B cell (primary cell): Measurements from ENCODE around the gene GALNT7.

Source experiments
- EZH2 ChIP-seq: IDR thresholded peaks from 2 replicates; pipeline ENCODE4 v1.6.1; 2012; ENCODE audit warnings: borderline replicate concordance, low read depth, mild to moderate bottlenecking, moderate library complexity, low read length; ENCODE audit not compliant: insufficient read depth, poor library complexity, severe bottlenecking
- TF ChIP-seq, protein P1 (sequence below): fragments of 200-600 bp; IDR thresholded peaks from one replicate; pipeline ENCODE4 v1.8.0; 2022; ENCODE audit warnings: antibody characterized with exemption, mild to moderate bottlenecking

DNA sequence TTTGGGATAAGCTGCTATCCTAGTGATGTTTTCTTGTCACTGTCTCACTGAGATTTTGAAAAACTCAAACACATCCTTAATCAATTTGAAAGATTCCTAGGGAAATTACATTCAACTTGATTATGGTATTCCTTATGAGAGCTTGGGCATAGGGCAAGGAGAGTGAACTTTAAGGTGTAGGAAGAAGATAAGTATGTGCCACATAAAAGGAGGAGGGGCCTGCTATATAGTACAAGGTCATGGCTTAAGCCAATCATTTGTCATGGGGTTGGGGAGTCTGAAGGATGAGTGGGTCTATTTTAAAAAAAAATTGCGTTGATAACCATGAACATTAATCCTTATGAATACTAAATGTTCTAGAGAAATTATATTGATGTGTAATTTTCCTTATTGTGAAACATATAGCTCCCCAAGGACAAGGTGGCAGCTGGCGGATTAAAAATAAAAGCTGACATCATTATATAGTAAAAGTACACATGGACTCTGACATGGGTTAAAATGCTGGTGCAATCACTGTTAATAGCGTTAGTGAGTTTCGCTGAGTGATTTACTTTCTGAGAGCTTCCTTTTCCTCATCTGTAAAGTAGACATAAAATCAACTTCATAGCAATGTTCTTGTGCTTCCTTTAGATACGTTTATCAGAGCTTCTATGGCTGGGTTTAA lies 17.4 kb downstream of the GALNT7 start:
- TF ChIP-seq, protein P1, sequence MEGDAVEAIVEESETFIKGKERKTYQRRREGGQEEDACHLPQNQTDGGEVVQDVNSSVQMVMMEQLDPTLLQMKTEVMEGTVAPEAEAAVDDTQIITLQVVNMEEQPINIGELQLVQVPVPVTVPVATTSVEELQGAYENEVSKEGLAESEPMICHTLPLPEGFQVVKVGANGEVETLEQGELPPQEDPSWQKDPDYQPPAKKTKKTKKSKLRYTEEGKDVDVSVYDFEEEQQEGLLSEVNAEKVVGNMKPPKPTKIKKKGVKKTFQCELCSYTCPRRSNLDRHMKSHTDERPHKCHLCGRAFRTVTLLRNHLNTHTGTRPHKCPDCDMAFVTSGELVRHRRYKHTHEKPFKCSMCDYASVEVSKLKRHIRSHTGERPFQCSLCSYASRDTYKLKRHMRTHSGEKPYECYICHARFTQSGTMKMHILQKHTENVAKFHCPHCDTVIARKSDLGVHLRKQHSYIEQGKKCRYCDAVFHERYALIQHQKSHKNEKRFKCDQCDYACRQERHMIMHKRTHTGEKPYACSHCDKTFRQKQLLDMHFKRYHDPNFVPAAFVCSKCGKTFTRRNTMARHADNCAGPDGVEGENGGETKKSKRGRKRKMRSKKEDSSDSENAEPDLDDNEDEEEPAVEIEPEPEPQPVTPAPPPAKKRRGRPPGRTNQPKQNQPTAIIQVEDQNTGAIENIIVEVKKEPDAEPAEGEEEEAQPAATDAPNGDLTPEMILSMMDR = no peak
- no peak for TF ChIP-seq EZH2
